ENCODE data around the gene JPT2. TPM values are rescaled to one million over a fixed set of nuclear protein-coding genes. Genes with fewer than 3 reads are reported as not detected.

The JPT2 gene
- total RNA-seq, 1 experiment from 2014 or later, result 26.2 TPM

DNA sequence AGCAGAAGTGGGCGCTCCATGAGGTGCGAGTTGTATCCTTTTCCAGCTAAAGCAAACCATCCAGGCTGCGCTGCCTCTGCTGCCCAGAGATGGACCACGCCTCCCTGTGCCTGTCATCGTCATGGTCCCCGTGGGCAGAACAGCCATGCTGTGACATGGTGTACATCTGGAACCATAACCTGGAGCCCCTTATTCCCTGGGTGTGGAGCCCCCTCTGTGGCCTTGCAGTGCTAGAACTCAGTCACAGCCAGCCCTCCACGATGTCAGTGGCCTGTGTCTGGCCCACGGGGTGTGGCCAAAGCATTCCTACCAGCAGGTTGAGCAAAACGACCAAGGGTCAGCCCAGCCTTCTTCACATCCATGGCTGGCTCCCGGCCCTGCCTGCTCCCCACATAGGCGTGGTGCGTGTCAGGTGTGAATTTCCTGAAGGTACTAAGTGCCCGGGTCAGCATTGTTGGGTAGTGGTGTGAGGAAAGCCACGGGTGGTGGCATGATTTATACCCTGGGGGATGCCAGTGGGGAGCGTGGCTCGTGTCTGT lies 22.7 kb upstream of the JPT2 start:
- H3K36me3 ChIP-seq (ENCODE audit: insufficient read depth, low read length), result peaks cover 4% of the 10 kb centered on the region; the same call in 1 of the 2 replicates
- H3K4me1 ChIP-seq (ENCODE audit: low read length), result no peaks in the 10 kb centered on the region
- no peak overlapping the region for H3K9ac ChIP-seq (ENCODE audit: low read length)
- no peak overlapping the region for H3K4me2 ChIP-seq (ENCODE audit: low read depth, low read length, poor library complexity, severe bottlenecking)
- 0 out of 2 replicates have a peak, but pooled peaks cover 3% of the 10 kb centered on the region for H3K79me2 ChIP-seq (ENCODE audit: low read length)
- no peak overlapping the region for H2AFZ ChIP-seq (ENCODE audit: low read length)
- no peaks in the 10 kb centered on the region for H3K9me2 ChIP-seq (replicated peaks; ENCODE audit: insufficient read depth, low read length)
- H3K4me3 ChIP-seq (ENCODE audit: low read length), result no peak overlapping the region
- no peak for DNase-seq
- no peaks in the 10 kb centered on the region for H3K27me3 ChIP-seq (ENCODE audit: low read length)
- no peaks in the 10 kb centered on the region for H4K20me1 ChIP-seq (ENCODE audit: insufficient read depth, low read depth, low read length)
- H3K9me3 ChIP-seq (ENCODE audit: low read length), result no peaks in the 10 kb centered on the region
- H3K27ac ChIP-seq (ENCODE audit: low read length), result no peak overlapping the region

DNA sequence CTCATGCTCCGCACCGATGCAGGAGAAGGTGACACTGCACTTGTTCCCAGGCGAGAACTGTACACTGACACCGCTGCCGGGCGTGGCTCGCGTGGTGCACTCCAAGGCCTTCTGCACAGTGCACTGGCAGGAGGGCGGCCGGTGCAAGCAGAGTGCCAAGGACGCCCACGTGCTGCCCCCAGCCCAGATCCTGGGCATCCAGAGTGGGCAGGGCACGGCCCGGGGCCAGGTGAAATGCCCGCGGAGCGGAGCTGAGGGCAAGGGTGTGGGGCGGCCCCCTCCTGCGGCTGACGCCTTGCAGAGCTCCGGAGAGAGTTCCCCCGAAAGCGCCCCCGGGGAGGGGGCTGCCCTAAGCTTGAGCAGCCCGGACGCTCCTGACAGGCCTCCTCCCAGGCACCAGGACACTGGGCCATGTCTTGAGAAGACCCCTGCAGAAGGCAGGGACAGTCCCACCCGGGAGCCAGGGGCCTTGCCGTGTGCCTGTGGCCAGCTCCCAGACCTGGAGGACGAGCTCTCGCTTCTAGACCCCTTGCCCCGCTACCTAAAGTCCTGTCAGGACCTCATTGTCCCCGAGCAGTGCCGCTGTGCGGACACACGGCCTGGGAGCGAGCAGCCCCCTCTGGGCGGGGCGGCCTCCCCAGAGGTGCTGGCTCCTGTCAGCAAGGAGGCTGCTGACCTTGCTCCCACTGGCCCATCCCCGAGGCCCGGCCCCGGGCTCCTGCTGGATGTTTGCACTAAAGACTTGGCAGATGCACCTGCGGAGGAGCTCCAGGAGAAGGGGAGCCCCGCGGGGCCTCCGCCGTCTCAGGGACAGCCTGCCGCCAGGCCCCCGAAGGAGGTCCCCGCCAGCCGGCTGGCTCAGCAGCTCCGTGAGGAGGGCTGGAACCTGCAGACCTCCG lies 21.9 kb upstream of the JPT2 start:
- H3K9me2 ChIP-seq (replicated peaks; ENCODE audit: insufficient read depth, low read length), result no peaks in the 10 kb centered on the region
- H2AFZ ChIP-seq (ENCODE audit: low read length), result no peak overlapping the region
- no peaks in the 10 kb centered on the region for H3K4me1 ChIP-seq (ENCODE audit: low read length)
- H3K36me3 ChIP-seq (ENCODE audit: insufficient read depth, low read length), result peaks cover under 1% of the 10 kb centered on the region; the same call in 1 of the 2 replicates
- no peak overlapping the region for H3K4me2 ChIP-seq (ENCODE audit: low read depth, low read length, poor library complexity, severe bottlenecking)
- H4K20me1 ChIP-seq (ENCODE audit: insufficient read depth, low read depth, low read length), result no peaks in the 10 kb centered on the region
- H3K27ac ChIP-seq (ENCODE audit: low read length), result no peak overlapping the region
- H3K79me2 ChIP-seq (ENCODE audit: low read length), result no peaks in the 10 kb centered on the region
- no peak for DNase-seq
- H3K4me3 ChIP-seq (ENCODE audit: low read length), result no peak overlapping the region
- H3K9ac ChIP-seq (ENCODE audit: low read length), result no peak overlapping the region
- H3K27me3 ChIP-seq (ENCODE audit: low read length), result no peaks in the 10 kb centered on the region
- H3K9me3 ChIP-seq (ENCODE audit: low read length), result no peaks in the 10 kb centered on the region

DNA sequence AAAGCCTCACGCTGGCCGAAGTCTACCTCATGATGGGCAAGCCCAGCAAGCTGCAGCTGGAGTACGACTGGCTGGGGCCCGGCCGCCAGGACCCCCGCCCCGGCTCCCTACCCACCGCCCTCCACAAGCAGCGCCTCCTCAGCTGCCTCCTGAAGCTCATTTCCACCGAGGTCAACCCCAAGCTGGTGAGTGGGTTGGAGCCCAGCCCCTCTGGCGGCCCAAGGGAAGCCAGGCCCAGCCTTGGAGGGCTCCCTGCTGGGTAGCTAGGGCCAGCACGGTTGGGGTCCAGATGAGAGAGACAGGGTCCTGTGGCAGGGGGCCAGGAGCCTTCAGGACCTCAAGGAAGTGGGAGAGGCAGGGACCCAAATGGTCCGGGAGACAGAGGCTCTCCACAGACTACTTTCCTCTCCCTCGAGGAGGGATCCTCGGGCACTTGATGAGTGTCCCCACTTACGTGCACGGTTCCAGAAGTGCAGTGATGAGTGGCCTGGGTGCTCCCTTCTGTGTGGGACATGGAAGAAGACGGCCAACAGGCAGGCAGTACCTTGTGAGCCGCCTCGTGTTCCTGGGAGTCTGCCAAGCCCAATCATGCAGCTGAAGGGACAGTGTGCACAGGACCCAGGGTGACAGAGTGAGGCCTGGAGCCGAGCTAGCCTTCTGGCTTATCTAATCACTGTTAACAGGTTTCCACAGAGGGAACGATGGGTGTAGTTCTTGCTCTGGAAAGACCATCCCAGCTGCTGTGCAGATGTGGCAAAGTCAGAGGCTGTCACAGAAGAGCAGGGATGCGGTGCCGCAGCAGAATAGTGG lies 21.1 kb upstream of the JPT2 start:
- Histone ChIP-seq H3K9me2 (replicated peaks; ENCODE audit: insufficient read depth, low read length) (no peaks in the 10 kb centered on the region), H3K9me3 (ENCODE audit: low read length) (no peaks in the 10 kb centered on the region), H3K27ac (ENCODE audit: low read length) (no peak overlapping the region), H3K36me3 (ENCODE audit: insufficient read depth, low read length) (no peaks in the 10 kb centered on the region; the same call in 1 of the 2 replicates), H3K27me3 (ENCODE audit: low read length) (no peaks in the 10 kb centered on the region), H2AFZ (ENCODE audit: low read length) (no peak overlapping the region), H3K79me2 (ENCODE audit: low read length) (no peaks in the 10 kb centered on the region), H3K4me1 (ENCODE audit: low read length) (no peaks in the 10 kb centered on the region), H3K9ac (ENCODE audit: low read length) (no peak overlapping the region), H3K4me2 (ENCODE audit: low read depth, low read length, poor library complexity, severe bottlenecking) (no peak overlapping the region), H4K20me1 (ENCODE audit: insufficient read depth, low read depth, low read length) (no peaks in the 10 kb centered on the region), H3K4me3 (ENCODE audit: low read length) (no peak overlapping the region)
- no peak for DNase-seq

DNA sequence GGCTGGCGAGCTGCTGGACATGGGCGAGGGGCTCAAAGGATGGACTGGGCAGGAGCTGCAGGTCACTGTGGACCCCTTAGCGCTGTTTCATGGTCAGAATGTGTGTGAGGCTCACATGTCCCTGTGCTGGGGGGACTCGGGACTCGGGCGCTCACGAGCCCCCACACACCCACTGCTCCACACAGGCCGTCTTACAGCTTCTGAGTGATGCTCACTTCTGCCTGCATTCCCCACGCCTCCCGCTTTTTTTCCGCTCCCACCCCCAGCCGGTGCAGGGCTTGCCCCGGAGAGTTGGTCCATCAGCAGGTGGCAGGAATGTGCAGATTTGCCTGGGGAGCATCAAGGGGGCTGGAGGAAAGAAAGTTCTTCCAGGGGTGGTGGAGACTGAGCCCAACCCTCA lies 20.2 kb upstream of the JPT2 start:
- peaks cover 6% of the 10 kb centered on the region; the same call in 1 of the 2 replicates for H3K36me3 ChIP-seq (ENCODE audit: insufficient read depth, low read length)
- no peak overlapping the region for H2AFZ ChIP-seq (ENCODE audit: low read length)
- no peak overlapping the region for H3K4me2 ChIP-seq (ENCODE audit: low read depth, low read length, poor library complexity, severe bottlenecking)
- no peak overlapping the region for H3K27ac ChIP-seq (ENCODE audit: low read length)
- H4K20me1 ChIP-seq (ENCODE audit: insufficient read depth, low read depth, low read length), result no peaks in the 10 kb centered on the region
- no peaks in the 10 kb centered on the region for H3K4me1 ChIP-seq (ENCODE audit: low read length)
- H3K79me2 ChIP-seq (ENCODE audit: low read length), result no peaks in the 10 kb centered on the region
- H3K9me3 ChIP-seq (ENCODE audit: low read length), result no peaks in the 10 kb centered on the region
- no peak overlapping the region for H3K9ac ChIP-seq (ENCODE audit: low read length)
- H3K4me3 ChIP-seq (ENCODE audit: low read length), result no peak overlapping the region
- H3K27me3 ChIP-seq (ENCODE audit: low read length), result no peaks in the 10 kb centered on the region
- no peaks in the 10 kb centered on the region for H3K9me2 ChIP-seq (replicated peaks; ENCODE audit: insufficient read depth, low read length)
- DNase-seq, result no peak

DNA sequence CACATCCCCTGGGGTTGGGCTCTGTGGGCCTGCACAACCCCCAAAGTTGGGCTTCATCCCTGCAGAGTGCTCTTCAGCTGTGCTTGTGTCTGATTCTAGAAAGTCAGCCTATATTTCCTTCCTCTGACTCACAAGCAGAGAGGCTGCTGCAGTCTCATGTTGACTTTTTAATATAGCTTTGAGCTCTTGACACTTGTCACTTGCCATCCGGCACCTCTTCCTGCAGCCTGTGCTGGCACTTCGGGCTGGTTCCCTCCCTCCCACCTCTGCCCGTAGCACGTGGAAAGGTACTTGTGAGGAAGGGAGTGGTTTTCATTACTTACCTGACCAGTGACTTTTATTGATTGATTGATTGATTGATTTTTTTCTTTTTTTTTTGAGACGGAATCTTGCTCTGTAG lies 19.0 kb upstream of the JPT2 start:
- no peak overlapping the region for H3K9ac ChIP-seq (ENCODE audit: low read length)
- peaks cover 11% of the 10 kb centered on the region; the same call in 1 of the 2 replicates for H3K36me3 ChIP-seq (ENCODE audit: insufficient read depth, low read length)
- no peaks in the 10 kb centered on the region for H3K4me1 ChIP-seq (ENCODE audit: low read length)
- no peak overlapping the region for H3K27ac ChIP-seq (ENCODE audit: low read length)
- no peak overlapping the region for H3K4me2 ChIP-seq (ENCODE audit: low read depth, low read length, poor library complexity, severe bottlenecking)
- no peak overlapping the region for H3K4me3 ChIP-seq (ENCODE audit: low read length)
- no peak for DNase-seq
- H3K9me2 ChIP-seq (replicated peaks; ENCODE audit: insufficient read depth, low read length), result no peaks in the 10 kb centered on the region
- no peaks in the 10 kb centered on the region for H3K27me3 ChIP-seq (ENCODE audit: low read length)
- H2AFZ ChIP-seq (ENCODE audit: low read length), result no peak overlapping the region
- no peaks in the 10 kb centered on the region for H3K9me3 ChIP-seq (ENCODE audit: low read length)
- no peaks in the 10 kb centered on the region for H3K79me2 ChIP-seq (ENCODE audit: low read length)
- no peaks in the 10 kb centered on the region for H4K20me1 ChIP-seq (ENCODE audit: insufficient read depth, low read depth, low read length)

DNA sequence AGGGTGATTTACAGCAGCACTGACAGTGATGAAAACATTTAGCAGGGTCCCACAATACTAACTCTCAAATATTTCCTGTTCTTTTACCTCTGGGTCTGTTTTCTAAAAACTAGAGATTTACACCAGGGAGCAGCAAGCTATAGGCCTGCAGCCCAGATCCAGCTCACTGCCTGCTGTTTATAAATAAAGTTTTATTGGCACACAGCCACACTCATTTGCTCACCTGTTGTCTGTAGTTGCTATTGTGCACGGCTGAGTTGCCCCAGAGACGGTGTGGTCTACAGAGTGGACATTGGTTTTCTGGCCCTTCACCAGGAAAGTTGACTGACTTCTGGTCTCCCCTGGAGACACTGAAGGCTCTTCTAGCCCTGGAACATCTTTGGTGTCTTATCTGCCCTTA lies 16.3 kb upstream of the JPT2 start:
- Histone ChIP-seq H3K9ac (ENCODE audit: low read length) (no peak overlapping the region), H3K9me2 (replicated peaks; ENCODE audit: insufficient read depth, low read length) (no peaks in the 10 kb centered on the region), H2AFZ (ENCODE audit: low read length) (no peak overlapping the region), H4K20me1 (ENCODE audit: insufficient read depth, low read depth, low read length) (no peaks in the 10 kb centered on the region), H3K36me3 (ENCODE audit: insufficient read depth, low read length) (peaks cover 11% of the 10 kb centered on the region; the same call in 1 of the 2 replicates), H3K27me3 (ENCODE audit: low read length) (no peaks in the 10 kb centered on the region), H3K4me3 (ENCODE audit: low read length) (no peak overlapping the region), H3K4me1 (ENCODE audit: low read length) (no peaks in the 10 kb centered on the region), H3K4me2 (ENCODE audit: low read depth, low read length, poor library complexity, severe bottlenecking) (no peak overlapping the region), H3K79me2 (ENCODE audit: low read length) (no peaks in the 10 kb centered on the region), H3K27ac (ENCODE audit: low read length) (no peak overlapping the region), H3K9me3 (ENCODE audit: low read length) (no peaks in the 10 kb centered on the region)
- DNase-seq, result no peak

DNA sequence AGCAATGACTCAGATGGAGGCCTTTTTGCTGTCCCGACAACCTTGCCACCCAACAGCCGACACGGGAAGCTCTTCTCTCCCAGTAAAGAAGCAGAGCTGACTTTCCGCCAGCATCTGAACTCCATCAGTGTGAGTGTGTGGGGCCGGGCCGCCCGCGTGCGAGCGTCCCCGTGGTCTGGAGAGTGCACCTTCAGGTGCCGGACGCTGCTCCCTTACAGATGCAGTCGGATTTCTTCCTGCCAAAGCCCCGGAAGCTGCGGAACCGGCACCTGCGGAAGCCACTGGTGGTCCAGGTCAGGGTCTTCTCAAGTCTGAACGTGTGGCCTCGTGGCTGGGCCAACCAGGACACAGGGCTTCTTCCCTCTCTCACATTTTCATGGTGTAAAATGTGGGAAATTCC lies 15.5 kb upstream of the JPT2 start:
- Histone ChIP-seq H3K4me3 (ENCODE audit: low read length) (no peak overlapping the region), H3K36me3 (ENCODE audit: insufficient read depth, low read length) (peaks cover 11% of the 10 kb centered on the region; the same call in 1 of the 2 replicates), H3K9ac (ENCODE audit: low read length) (no peak overlapping the region)

DNA sequence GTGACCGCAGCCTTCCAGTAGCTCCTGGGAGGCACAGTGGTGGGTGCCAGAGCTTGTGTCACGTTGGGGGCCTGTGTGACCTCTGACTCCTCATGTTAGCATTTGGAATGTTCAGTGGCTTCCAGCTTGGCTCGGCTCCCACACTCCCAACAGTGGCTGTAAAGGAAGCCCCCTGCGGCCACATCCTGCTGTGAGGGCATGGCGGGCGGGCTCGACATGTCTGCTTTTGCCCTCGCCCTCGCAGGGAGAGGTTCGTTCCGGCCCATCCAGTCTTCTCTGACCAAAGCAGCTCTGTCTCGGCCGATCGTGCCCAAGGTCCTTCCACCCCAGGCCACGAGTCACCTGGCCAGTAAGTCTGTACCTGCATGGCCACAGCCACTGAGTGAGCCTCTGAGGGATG lies 12.2 kb upstream of the JPT2 start:
- H3K27me3 ChIP-seq (ENCODE audit: low read length), result no peaks in the 10 kb centered on the region
- H3K9me2 ChIP-seq (replicated peaks; ENCODE audit: insufficient read depth, low read length), result no peaks in the 10 kb centered on the region
- H3K9me3 ChIP-seq (ENCODE audit: low read length), result no peaks in the 10 kb centered on the region
- H3K4me1 ChIP-seq (ENCODE audit: low read length), result no peaks in the 10 kb centered on the region
- no peak for DNase-seq
- no peak overlapping the region for H3K27ac ChIP-seq (ENCODE audit: low read length)
- no peak overlapping the region for H3K4me2 ChIP-seq (ENCODE audit: low read depth, low read length, poor library complexity, severe bottlenecking)
- no peaks in the 10 kb centered on the region for H4K20me1 ChIP-seq (ENCODE audit: insufficient read depth, low read depth, low read length)
- H3K36me3 ChIP-seq (ENCODE audit: insufficient read depth, low read length), result peaks cover 11% of the 10 kb centered on the region; the same call in 1 of the 2 replicates
- no peak overlapping the region for H2AFZ ChIP-seq (ENCODE audit: low read length)
- H3K79me2 ChIP-seq (ENCODE audit: low read length), result no peaks in the 10 kb centered on the region
- no peak overlapping the region for H3K9ac ChIP-seq (ENCODE audit: low read length)
- H3K4me3 ChIP-seq (ENCODE audit: low read length), result no peak overlapping the region

More for the DNA sequence above, 15.5 kb upstream of the JPT2 start:
- Histone ChIP-seq H3K27ac (ENCODE audit: low read length) (no peak overlapping the region), H3K27me3 (ENCODE audit: low read length) (no peaks in the 10 kb centered on the region), H3K9me2 (replicated peaks; ENCODE audit: insufficient read depth, low read length) (no peaks in the 10 kb centered on the region), H4K20me1 (ENCODE audit: insufficient read depth, low read depth, low read length) (no peaks in the 10 kb centered on the region), H2AFZ (ENCODE audit: low read length) (no peak overlapping the region), H3K79me2 (ENCODE audit: low read length) (no peaks in the 10 kb centered on the region), H3K9me3 (ENCODE audit: low read length) (no peaks in the 10 kb centered on the region), H3K4me2 (ENCODE audit: low read depth, low read length, poor library complexity, severe bottlenecking) (no peak overlapping the region), H3K4me1 (ENCODE audit: low read length) (no peaks in the 10 kb centered on the region)
- no peak for DNase-seq

All from Karpas-422 (cell line).